A549 (cell line): Measurements from ENCODE around the gene CD63.

ENCODE experiments used
- POLR2AphosphoS2 ChIP-seq: conservative IDR thresholded peaks from 2 replicates; pipeline ENCODE4 v1.6.1; 2012; ENCODE audit warnings: low read length, improper control_type of control experiment, inconsistent platforms
- TF ChIP-seq, protein P1 (sequence below): fragments of >200 bp; sonication (Bioruptor Twin); formaldehyde crosslinking; IDR thresholded peaks from 3 replicates; pipeline ENCODE4 v1.6.1; 2016
- TF ChIP-seq, protein P2 (sequence below): fragments of >200 bp; sonication (Bioruptor Twin); formaldehyde crosslinking; IDR thresholded peaks from 3 replicates; pipeline ENCODE4 v1.5.1; 2016

DNA sequence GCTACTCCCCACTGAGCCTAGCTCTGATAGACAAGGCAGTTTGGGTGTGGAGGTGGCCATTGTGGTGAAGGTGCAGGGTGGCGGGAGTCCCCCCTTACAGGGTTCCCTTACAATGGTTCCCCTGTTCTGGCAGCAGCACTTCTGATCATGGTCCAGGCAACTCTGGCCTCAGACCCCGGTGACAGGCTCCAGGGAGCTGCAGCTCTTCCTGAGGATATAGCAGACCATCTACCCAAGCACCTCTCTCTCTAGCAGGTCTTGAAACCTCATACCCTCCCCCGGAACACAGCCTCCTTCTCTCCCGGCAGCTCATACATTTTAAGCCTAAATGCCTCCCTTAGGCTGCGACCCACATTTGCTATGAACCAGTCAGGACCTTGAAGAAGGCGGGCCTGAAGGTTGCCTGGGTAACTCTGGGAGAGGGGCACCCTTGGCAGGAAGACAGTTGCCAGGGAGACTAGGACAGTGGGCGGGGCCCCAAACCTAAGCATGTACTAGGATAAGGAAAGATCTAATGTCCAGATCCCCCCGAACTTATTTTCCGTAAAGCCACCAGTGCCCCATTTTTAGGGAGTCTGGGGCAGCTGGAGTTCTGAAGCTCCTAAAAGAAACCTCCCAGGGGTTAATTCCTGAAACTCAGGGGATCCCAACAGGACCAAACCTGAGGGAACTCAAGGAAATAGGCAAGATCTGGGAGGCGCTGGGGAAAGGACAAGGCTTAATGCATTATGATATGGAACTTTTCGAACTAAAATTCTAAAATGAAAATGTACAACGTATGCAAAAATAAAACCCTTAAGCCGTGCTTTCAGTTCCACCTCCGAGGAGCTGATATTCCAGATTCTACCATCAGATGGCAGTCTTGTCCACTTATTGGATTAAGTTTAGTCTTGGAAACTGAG is 9.6 kb upstream of the CD63 start:
- TF ChIP-seq, protein P1, sequence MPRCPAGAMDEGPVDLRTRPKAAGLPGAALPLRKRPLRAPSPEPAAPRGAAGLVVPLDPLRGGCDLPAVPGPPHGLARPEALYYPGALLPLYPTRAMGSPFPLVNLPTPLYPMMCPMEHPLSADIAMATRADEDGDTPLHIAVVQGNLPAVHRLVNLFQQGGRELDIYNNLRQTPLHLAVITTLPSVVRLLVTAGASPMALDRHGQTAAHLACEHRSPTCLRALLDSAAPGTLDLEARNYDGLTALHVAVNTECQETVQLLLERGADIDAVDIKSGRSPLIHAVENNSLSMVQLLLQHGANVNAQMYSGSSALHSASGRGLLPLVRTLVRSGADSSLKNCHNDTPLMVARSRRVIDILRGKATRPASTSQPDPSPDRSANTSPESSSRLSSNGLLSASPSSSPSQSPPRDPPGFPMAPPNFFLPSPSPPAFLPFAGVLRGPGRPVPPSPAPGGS: no peak
- TF ChIP-seq POLR2AphosphoS2: no peak
- TF ChIP-seq, protein P2, sequence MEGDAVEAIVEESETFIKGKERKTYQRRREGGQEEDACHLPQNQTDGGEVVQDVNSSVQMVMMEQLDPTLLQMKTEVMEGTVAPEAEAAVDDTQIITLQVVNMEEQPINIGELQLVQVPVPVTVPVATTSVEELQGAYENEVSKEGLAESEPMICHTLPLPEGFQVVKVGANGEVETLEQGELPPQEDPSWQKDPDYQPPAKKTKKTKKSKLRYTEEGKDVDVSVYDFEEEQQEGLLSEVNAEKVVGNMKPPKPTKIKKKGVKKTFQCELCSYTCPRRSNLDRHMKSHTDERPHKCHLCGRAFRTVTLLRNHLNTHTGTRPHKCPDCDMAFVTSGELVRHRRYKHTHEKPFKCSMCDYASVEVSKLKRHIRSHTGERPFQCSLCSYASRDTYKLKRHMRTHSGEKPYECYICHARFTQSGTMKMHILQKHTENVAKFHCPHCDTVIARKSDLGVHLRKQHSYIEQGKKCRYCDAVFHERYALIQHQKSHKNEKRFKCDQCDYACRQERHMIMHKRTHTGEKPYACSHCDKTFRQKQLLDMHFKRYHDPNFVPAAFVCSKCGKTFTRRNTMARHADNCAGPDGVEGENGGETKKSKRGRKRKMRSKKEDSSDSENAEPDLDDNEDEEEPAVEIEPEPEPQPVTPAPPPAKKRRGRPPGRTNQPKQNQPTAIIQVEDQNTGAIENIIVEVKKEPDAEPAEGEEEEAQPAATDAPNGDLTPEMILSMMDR: peak; percentile 95
